ENCODE measurements around the gene PCDHB16. TPM values are rescaled to one million over a fixed set of nuclear protein-coding genes. Genes with fewer than 3 reads are reported as not detected.
"Not testable (repeated sequence)": the region's sequence is repeated elsewhere in the genome, so short reads cannot be mapped to it uniquely, and the experiment has no call there.

The PCDHB16 gene
- total and polyA plus RNA-seq, 2 experiments from 2014 or later = 2.7 to 6.3 TPM

DNA sequence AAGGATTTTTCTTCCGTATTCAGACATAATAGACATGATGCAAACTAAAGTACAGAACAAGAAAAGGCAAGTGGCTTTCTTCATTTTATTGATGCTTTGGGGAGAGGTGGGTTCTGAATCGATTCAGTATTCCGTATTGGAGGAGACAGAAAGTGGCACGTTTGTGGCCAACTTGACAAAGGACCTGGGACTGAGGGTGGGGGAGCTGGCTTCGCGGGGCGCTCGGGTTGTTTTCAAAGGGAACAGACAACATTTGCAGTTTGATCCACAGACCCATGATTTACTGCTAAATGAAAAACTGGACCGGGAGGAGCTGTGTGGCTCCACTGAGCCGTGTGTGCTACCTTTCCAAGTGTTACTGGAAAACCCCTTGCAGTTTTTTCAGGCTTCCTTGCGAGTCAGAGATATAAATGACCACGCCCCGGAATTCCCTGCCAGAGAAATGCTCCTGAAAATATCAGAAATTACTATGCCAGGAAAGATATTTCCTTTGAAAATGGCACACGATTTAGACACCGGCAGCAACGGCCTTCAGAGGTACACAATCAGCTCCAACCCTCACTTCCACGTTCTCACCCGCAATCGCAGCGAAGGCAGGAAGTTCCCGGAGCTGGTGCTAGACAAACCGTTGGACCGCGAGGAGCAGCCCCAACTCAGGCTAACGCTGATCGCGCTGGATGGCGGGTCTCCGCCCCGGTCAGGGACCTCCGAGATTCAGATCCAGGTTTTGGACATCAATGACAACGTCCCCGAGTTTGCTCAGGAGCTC is 31.8 kb upstream of the PCDHB16 start:
- Histone ChIP-seq H3K27me3 (no peaks in the 10 kb centered on the region), H3K4me1 (ENCODE audit: low read depth) (no peaks in the 10 kb centered on the region), H3K4me3 (no peak overlapping the region), H3K9me3 (ENCODE audit: low read depth) (no peaks in the 10 kb centered on the region), H3K27ac (no peak overlapping the region), H3K36me3 (no peaks in the 10 kb centered on the region)
- no peak for DNase-seq (ENCODE audit: low read depth in 1 of 2, low spot score in 1 of 2)
- TF ChIP-seq, protein P1, sequence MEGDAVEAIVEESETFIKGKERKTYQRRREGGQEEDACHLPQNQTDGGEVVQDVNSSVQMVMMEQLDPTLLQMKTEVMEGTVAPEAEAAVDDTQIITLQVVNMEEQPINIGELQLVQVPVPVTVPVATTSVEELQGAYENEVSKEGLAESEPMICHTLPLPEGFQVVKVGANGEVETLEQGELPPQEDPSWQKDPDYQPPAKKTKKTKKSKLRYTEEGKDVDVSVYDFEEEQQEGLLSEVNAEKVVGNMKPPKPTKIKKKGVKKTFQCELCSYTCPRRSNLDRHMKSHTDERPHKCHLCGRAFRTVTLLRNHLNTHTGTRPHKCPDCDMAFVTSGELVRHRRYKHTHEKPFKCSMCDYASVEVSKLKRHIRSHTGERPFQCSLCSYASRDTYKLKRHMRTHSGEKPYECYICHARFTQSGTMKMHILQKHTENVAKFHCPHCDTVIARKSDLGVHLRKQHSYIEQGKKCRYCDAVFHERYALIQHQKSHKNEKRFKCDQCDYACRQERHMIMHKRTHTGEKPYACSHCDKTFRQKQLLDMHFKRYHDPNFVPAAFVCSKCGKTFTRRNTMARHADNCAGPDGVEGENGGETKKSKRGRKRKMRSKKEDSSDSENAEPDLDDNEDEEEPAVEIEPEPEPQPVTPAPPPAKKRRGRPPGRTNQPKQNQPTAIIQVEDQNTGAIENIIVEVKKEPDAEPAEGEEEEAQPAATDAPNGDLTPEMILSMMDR (IDR thresholded peaks at IDR 0.05; ENCODE audit: low read depth, low read length) = no peak

DNA sequence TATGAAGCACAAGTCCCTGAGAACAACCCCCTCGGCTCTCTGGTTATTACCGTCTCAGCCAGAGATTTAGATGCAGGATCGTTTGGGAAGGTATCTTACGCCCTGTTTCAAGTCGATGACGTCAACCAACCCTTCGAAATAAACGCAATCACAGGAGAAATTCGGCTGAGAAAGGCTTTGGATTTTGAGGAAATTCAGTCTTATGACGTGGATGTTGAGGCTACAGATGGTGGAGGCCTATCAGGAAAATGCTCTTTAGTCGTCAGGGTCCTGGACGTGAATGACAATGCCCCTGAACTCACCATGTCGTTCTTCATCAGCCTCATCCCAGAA is 31.2 kb upstream of the PCDHB16 start:
- Histone ChIP-seq H3K27me3 (no peaks in the 10 kb centered on the region), H3K4me3 (no peak overlapping the region), H3K27ac (no peak overlapping the region), H3K4me1 (ENCODE audit: low read depth) (no peaks in the 10 kb centered on the region), H3K36me3 (no peaks in the 10 kb centered on the region), H3K9me3 (ENCODE audit: low read depth) (no peaks in the 10 kb centered on the region)
- TF ChIP-seq, protein P1 (IDR thresholded peaks at IDR 0.05; ENCODE audit: low read depth, low read length) = no peak
- DNase-seq (ENCODE audit: low read depth in 1 of 2, low spot score in 1 of 2) = no peak

DNA sequence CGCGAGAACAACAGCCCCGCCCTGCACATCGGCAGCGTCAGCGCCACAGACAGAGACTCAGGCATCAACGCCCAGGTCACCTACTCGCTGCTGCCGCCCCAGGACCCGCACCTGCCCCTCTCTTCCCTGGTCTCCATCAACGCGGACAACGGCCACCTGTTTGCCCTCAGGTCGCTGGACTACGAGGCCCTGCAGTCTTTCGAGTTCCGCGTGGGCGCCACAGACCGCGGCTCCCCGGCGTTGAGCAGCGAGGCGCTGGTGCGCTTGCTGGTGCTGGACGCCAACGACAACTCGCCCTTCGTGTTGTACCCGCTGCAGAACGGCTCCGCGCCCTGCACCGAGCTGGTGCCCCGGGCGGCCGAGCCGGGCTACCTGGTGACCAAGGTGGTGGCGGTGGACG is 30.6 kb upstream of the PCDHB16 start:
- DNase-seq (ENCODE audit: low read depth in 1 of 2, low spot score in 1 of 2); H3K9me3 ChIP-seq (ENCODE audit: low read depth); H3K27me3 ChIP-seq; H3K4me3 ChIP-seq; H3K4me1 ChIP-seq (ENCODE audit: low read depth); H3K36me3 ChIP-seq; H3K27ac ChIP-seq: not testable (repeated sequence)

DNA sequence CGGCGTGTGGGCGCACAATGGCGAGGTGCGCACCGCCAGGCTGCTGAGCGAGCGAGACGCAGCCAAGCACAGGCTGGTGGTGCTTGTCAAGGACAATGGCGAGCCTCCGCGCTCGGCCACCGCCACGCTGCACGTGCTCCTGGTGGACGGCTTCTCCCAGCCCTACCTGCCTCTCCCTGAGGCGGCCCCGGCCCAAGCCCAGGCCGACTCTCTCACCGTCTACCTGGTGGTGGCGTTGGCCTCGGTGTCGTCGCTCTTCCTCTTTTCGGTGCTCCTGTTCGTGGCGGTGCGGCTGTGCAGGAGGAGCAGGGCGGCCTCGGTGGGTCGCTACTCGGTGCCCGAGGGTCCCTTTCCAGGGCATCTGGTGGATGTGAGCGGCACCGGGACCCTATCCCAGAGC is 30.1 kb upstream of the PCDHB16 start:
- H3K4me3 ChIP-seq; DNase-seq (ENCODE audit: low read depth in 1 of 2, low spot score in 1 of 2); H3K27me3 ChIP-seq; H3K36me3 ChIP-seq; H3K9me3 ChIP-seq (ENCODE audit: low read depth); H3K27ac ChIP-seq; H3K4me1 ChIP-seq (ENCODE audit: low read depth): not testable (repeated sequence)

DNA sequence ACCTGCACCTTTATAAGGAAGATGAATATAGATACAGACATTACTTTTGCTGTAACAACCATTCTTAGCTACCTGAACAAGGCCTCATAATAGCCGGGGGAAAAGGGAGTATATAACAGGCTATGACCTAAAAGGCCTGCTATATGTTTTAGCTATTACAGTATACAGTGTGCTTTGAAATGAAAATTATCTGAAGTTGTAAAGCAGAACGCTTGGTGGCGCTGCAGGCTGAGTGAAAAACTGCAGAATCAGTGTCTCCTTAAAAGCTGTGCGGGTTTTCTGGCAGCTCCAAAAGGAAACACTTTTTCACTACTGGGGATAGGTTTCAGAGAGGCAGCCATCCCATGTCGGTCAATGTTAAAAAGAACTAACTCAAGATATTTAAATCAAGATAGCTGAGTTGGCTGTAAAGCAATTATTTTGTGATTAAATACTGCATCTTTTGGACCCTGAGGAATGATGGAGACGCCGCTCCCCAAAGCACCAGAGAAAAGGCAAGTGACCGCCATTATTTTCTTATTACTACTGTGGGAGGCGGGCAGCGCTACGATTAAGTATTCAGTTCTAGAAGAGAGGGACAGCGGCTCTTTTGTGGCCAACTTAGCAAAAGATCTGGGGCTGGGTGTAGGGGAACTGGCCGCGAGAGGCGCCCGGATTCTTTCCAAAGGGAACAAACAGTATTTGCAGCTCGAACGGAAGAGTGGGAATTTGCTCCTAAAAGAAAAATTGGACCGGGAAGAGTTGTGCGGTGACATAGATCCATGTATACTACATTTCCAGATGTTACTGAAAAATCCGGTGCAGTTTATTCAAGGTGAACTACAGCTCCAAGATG is 26.4 kb upstream of the PCDHB16 start:
- Histone ChIP-seq H3K27me3 (no peaks in the 10 kb centered on the region), H3K4me1 (ENCODE audit: low read depth) (no peaks in the 10 kb centered on the region), H3K9me3 (ENCODE audit: low read depth) (no peaks in the 10 kb centered on the region), H3K4me3 (no peak overlapping the region), H3K36me3 (no peaks in the 10 kb centered on the region), H3K27ac (no peak overlapping the region)
- peak in 1 of 2 donors; percentile 7 for DNase-seq (ENCODE audit: low read depth in 1 of 2, low spot score in 1 of 2)
- TF ChIP-seq, protein P1 (IDR thresholded peaks at IDR 0.05; ENCODE audit: low read depth, low read length) = no peak

DNA sequence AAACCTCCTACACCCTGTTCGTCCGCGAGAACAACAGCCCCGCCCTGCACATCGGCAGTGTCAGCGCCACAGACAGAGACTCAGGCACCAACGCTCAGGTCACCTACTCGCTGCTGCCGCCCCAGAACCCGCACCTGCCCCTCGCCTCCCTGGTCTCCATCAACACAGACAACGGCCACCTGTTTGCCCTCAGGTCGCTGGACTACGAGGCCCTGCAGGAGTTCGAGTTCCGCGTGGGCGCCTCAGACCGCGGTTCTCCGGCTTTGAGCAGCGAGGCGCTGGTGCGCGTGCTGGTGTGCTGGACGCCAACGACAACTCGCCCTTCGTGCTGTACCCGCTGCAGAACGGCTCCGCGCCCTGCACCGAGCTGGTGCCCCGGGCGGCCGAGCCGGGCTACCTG is 24.8 kb upstream of the PCDHB16 start:
- not testable (repeated sequence) for H3K9me3 ChIP-seq (ENCODE audit: low read depth); H3K4me1 ChIP-seq (ENCODE audit: low read depth); H3K4me3 ChIP-seq; DNase-seq (ENCODE audit: low read depth in 1 of 2, low spot score in 1 of 2); H3K36me3 ChIP-seq; H3K27me3 ChIP-seq; H3K27ac ChIP-seq

DNA sequence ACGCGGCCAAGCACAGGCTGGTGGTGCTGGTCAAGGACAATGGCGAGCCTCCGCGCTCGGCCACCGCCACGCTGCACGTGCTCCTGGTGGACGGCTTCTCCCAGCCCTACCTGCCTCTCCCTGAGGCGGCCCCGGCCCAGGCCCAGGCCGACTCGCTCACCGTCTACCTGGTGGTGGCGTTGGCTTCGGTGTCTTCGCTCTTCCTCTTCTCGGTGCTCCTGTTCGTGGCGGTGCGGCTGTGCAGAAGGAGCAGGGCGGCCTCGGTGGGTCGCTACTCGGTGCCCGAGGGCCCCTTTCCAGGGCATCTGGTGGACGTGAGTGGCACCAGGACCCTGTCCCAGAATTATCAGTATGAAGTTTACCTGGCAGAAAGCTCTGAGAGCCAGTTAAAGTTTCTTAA is 24.3 kb upstream of the PCDHB16 start:
- not testable (repeated sequence) for H3K27me3 ChIP-seq; H3K9me3 ChIP-seq (ENCODE audit: low read depth); H3K36me3 ChIP-seq; H3K4me3 ChIP-seq; H3K27ac ChIP-seq; DNase-seq (ENCODE audit: low read depth in 1 of 2, low spot score in 1 of 2); H3K4me1 ChIP-seq (ENCODE audit: low read depth)
